CD4-positive, alpha-beta T cell (primary cell): ENCODE measurements around the gene HEPN1. TPM values are rescaled to one million over a fixed set of nuclear protein-coding genes. Genes with fewer than 3 reads are reported as not detected.

ENCODE experiments used
- ATAC-seq: fragments of 200-7000 bp; cut with Tn5 transposase; one replicate; pipeline ENCODE4 v1.10.0; 2022; ENCODE audit warnings: mild to moderate bottlenecking; ENCODE audit not compliant: poor library complexity
- CTCF ChIA-PET: fragments of 350-600 bp; sonication (Branson Sonifier 250); formaldehyde crosslinking; loops from one replicate; lab custom pipeline; 2021; ENCODE audit warnings: antibody characterized with exemption, inconsistent platforms; lab: Charles Lee
- POLR2A ChIA-PET: fragments of 350-600 bp; sonication (Branson Sonifier 250); formaldehyde crosslinking; loops from one replicate; lab custom pipeline; 2021; ENCODE audit warnings: antibody characterized with exemption, inconsistent platforms; lab: Charles Lee
- DNase-seq, 14 experiments: peaks; one replicate each; pipeline ENCODE4 v3.0.0-alpha.2; 2013 to 2020; ENCODE audit warnings: mixed read lengths in 2 of 14
- H3K27ac ChIP-seq, 2 donors: one replicate each; pipeline versions ENCODE4 v1.5.1 to v1.7.0; 2013; ENCODE audit warnings: low read length in 2 of 2, low read depth in 1 of 2, mild to moderate bottlenecking in 1 of 2
- H3K27me3 ChIP-seq, 2 experiments: 1 replicate in 1 of 2; 2 replicates in 1 of 2; pipeline versions ENCODE4 v1.6.1 to v1.7.0; 2013; ENCODE audit warnings: low read length in 2 of 2, control low read depth in 1 of 2, mild to moderate bottlenecking in 1 of 2, moderate library complexity in 1 of 2; ENCODE audit not compliant: insufficient read depth in 2 of 2, control insufficient read depth in 1 of 2
- H3K36me3 ChIP-seq: one replicate; pipeline ENCODE4 v1.6.1; 2013; ENCODE audit warnings: low read length, control low read depth; ENCODE audit not compliant: insufficient read depth
- H3K4me1 ChIP-seq: one replicate; pipeline ENCODE4 v1.6.1; 2013; ENCODE audit warnings: low read length, control low read depth; ENCODE audit not compliant: insufficient read depth
- H3K4me3 ChIP-seq: one replicate; pipeline ENCODE4 v1.5.1; 2013; ENCODE audit warnings: mild to moderate bottlenecking, low read length, moderate library complexity
- H3K9me3 ChIP-seq, 2 experiments: 1 replicate in 1 of 2; 2 replicates in 1 of 2; pipeline versions ENCODE4 v1.6.1 to v1.7.0; 2013; ENCODE audit warnings: low read length in 2 of 2, mild to moderate bottlenecking in 2 of 2, control low read depth in 1 of 2, moderate library complexity in 1 of 2; ENCODE audit not compliant: control insufficient read depth in 1 of 2, insufficient read depth in 1 of 2
- H3K27ac Mint-ChIP-seq: one replicate; pipeline ENCODE4 v1.8.0; 2020; ENCODE audit warnings: mixed read lengths
- H3K27me3 Mint-ChIP-seq: one replicate; pipeline ENCODE4 v1.8.0; 2021; ENCODE audit warnings: mixed read lengths
- H3K36me3 Mint-ChIP-seq: one replicate; pipeline ENCODE4 v1.8.0; 2021; ENCODE audit warnings: low read depth, mixed read lengths
- H3K4me1 Mint-ChIP-seq: one replicate; pipeline ENCODE4 v1.8.0; 2021; ENCODE audit warnings: low read depth, mixed read lengths
- H3K4me3 Mint-ChIP-seq: one replicate; pipeline ENCODE4 v1.8.0; 2020; ENCODE audit warnings: mild to moderate bottlenecking, mixed read lengths
- H3K9me3 Mint-ChIP-seq: one replicate; pipeline ENCODE4 v1.8.0; 2020; ENCODE audit warnings: mixed read lengths
- intact Hi-C, 2 experiments: fragments of 100-400 bp; cut with DNase I in 1 of 2; cut with micrococcal nuclease in 1 of 2; formaldehyde crosslinking; loops; one replicate each; pipeline versions ENCODE4 v1.15.1 to v1.9.0; 2023 to 2025; cut with DNase I, micrococcal nuclease
- total RNA-seq, 174 experiments: library from RNA in 2 of 174; stranded (reverse) in 2 of 174; gene quantifications; one replicate each; pipeline ENCODE4 v1.2.3 and lab custom pipeline; 2021 to 2026
- TF ChIP-seq, protein P1 (sequence below): fragments of 200-600 bp; IDR thresholded peaks from one replicate; pipeline ENCODE4 v1.8.0; 2022; ENCODE audit warnings: antibody characterized with exemption, mild to moderate bottlenecking

The HEPN1 gene
- total RNA-seq, 2 experiments from 2014 or later: not detected

DNA sequence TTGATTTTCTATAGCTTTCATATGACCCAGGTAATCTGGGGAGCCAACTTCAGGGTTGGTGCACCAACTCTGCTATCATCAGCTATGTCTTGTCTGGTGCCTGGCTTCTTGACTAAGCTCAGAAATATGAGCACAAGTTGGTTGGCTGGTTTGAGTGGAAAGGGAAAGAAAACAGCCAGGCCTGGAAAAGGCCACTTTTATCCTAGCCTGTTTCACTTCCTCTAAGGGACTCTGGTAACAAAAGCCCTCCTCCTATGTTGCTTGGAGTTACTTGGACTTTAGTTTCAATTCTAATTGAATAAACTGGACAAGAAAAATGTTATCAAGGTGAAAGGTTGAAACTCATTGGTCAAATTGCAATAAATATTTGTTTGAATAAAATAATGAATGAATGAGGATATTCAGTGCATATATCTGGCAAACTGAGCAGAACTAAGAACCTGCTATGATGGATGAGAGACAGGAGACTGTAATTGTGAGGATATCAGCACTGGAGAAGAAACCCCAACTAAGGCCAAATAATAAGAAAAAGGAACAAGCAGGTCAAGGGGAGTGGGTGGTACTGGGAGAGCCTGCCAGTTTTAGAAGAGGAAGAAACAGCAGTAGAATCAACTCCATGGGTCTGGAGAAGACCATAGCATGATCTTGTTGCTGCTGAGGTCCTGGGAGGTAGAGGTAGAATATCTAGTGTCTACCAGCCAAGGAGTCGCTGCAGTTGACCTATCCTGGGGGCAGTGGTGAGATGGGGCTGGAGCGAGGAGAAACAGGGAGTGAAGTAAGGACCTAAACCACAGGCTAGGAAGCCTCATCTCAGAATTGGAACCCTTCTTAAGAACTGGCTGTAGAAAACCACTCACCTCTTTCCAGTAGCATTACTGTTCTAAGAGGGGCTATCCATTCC lies 29.6 kb upstream of the HEPN1 start:
- no peak overlapping the region for H3K4me3 ChIP-seq
- peaks cover 19% of the 10 kb centered on the region for H3K27me3 Mint-ChIP-seq
- POLR2A ChIA-PET: interaction anchor here (1.4 to 1.9 kb wide), 2 partner anchors 8 to 13 kb away, joined by 4 to 5 read pairs; no protein-coding TSS in a partner anchor

DNA sequence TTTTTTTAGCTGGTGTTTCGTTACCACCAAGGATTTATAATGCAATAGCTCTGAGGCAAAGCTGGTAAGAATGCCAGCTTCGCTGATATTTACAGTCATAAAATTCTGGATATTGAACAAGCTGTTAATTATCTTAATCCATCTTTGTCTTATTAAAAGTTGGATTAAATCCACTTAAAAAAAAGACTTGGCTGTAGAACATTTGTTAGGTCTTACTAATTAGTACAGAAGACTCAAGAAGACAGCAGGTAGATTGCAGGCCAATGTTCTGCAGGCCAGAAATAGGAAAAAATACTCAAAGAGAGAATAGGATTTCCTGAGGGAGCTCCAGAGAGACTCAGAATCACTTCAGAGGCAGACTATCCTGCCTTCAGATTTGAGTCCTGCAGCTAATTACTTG lies 28.9 kb upstream of the HEPN1 start:
- Histone ChIP-seq H3K27ac (no peak overlapping the region), H3K4me3 (no peak overlapping the region), H3K36me3 (no peaks in the 10 kb centered on the region), H3K9me3 (peaks cover 0 to 4% of the 10 kb centered on the region in 2 experiments), H3K4me1 (no peaks in the 10 kb centered on the region), H3K27me3 (peaks cover 5 to 8% of the 10 kb centered on the region in 2 experiments)
- Mint-ChIP-seq H3K4me1 (peaks cover 5% of the 10 kb centered on the region), H3K36me3 (no peaks in the 10 kb centered on the region), H3K4me3 (no peak overlapping the region), H3K27ac (no peak overlapping the region), H3K27me3 (peaks cover 19% of the 10 kb centered on the region), H3K9me3 (no peaks in the 10 kb centered on the region)
- ChIA-PET POLR2A (interaction anchor here (1.4 kb wide), 1 partner anchor 8 kb away, joined by 4 read pairs; no protein-coding TSS in a partner anchor), CTCF (no interaction called here)
- TF ChIP-seq, protein P1, sequence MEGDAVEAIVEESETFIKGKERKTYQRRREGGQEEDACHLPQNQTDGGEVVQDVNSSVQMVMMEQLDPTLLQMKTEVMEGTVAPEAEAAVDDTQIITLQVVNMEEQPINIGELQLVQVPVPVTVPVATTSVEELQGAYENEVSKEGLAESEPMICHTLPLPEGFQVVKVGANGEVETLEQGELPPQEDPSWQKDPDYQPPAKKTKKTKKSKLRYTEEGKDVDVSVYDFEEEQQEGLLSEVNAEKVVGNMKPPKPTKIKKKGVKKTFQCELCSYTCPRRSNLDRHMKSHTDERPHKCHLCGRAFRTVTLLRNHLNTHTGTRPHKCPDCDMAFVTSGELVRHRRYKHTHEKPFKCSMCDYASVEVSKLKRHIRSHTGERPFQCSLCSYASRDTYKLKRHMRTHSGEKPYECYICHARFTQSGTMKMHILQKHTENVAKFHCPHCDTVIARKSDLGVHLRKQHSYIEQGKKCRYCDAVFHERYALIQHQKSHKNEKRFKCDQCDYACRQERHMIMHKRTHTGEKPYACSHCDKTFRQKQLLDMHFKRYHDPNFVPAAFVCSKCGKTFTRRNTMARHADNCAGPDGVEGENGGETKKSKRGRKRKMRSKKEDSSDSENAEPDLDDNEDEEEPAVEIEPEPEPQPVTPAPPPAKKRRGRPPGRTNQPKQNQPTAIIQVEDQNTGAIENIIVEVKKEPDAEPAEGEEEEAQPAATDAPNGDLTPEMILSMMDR: no peak
- intact Hi-C loops: no loop called here
- no peak for ATAC-seq
- DNase-seq: no peak

More for the DNA sequence above, 29.6 kb upstream of the HEPN1 start:
- no peak overlapping the region for H3K27ac ChIP-seq
- CTCF ChIA-PET: no interaction called here
- H3K27me3 ChIP-seq: peaks cover 5 to 9% of the 10 kb centered on the region in 2 experiments
- no peak overlapping the region for H3K27ac Mint-ChIP-seq
- no peaks in the 10 kb centered on the region for H3K36me3 Mint-ChIP-seq
- no peaks in the 10 kb centered on the region for H3K36me3 ChIP-seq
- peaks cover 0 to 4% of the 10 kb centered on the region in 2 experiments for H3K9me3 ChIP-seq
- peaks cover 5% of the 10 kb centered on the region for H3K4me1 Mint-ChIP-seq
- TF ChIP-seq, protein P1: no peak
- no peaks in the 10 kb centered on the region for H3K4me1 ChIP-seq
- H3K9me3 Mint-ChIP-seq: no peaks in the 10 kb centered on the region
- ATAC-seq: no peak
- H3K4me3 Mint-ChIP-seq: no peak overlapping the region
- DNase-seq: no peak
- intact Hi-C loops: no loop called here

DNA sequence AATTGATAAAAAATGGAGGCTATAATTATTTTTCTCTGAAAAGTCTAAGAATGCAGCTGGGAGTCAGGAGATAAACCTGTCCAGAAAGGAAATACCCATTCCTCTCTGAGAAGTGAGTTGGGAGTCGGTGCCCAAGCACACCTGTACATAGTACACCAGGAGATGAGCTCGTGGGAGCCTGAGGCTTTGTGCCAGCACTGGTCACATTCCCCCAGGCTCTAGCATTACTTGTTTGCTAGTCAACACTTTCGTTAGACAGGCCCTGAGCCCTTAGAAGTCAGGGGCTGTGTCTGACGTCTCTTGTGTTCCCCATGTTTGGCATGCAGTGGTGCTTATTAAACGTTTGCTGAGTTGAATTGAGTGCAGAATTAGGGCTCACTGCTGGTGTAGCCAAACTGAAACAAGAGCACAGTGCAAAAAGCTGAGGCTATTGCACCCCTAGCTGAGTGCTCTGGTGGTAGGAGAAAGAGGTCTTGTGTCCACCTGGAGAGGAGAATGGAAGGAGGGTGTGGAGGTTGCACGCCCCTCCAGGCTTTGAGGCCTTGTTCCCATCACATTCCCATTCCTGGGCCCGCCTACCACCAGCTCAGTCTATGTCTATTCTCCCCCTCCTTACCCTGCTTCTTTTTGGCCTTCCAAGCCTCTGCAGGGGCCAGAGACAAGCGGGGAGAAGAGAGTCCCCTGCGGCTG lies 28.2 kb upstream of the HEPN1 start:
- no peak overlapping the region for H3K27ac ChIP-seq
- H3K4me3 Mint-ChIP-seq: no peak overlapping the region
- intact Hi-C loops: no loop called here
- DNase-seq: no peak
- H3K4me1 ChIP-seq: no peaks in the 10 kb centered on the region
- no peak overlapping the region for H3K27ac Mint-ChIP-seq
- no peaks in the 10 kb centered on the region for H3K36me3 Mint-ChIP-seq
- H3K9me3 ChIP-seq: peaks cover 0 to 4% of the 10 kb centered on the region in 2 experiments
- H3K9me3 Mint-ChIP-seq: no peaks in the 10 kb centered on the region
- H3K27me3 ChIP-seq: peaks cover 4 to 5% of the 10 kb centered on the region in 2 experiments
- H3K27me3 Mint-ChIP-seq: peaks cover 14% of the 10 kb centered on the region
- H3K36me3 ChIP-seq: no peaks in the 10 kb centered on the region
- no peak for ATAC-seq
- TF ChIP-seq, protein P1: no peak
- ChIA-PET POLR2A (interaction anchor here (1.4 kb wide), 1 partner anchor 9 kb away, joined by 4 read pairs; no protein-coding TSS in a partner anchor), CTCF (no interaction called here)
- H3K4me3 ChIP-seq: no peak overlapping the region
- H3K4me1 Mint-ChIP-seq: peaks cover 5% of the 10 kb centered on the region
